Nephron progenitor cell (in vitro differentiated cells): ENCODE measurements around the gene CFP.
"Not testable (repeated sequence)": the region's sequence is repeated elsewhere in the genome, so short reads cannot be mapped to it uniquely, and the experiment has no call there.

Experiments used
- DNase-seq: peaks from one replicate; pipeline ENCODE4 v3.0.0; 2021
- H3K27ac Mint-ChIP-seq: 2 replicates; pipeline ENCODE4 v1.8.0; 2021; ENCODE audit warnings: mild to moderate bottlenecking, moderate library complexity, mixed read lengths
- H3K27me3 Mint-ChIP-seq: 2 replicates; pipeline ENCODE4 v1.8.0; 2021; ENCODE audit warnings: mild to moderate bottlenecking, low read depth, mixed read lengths; ENCODE audit not compliant: poor library complexity
- H3K36me3 Mint-ChIP-seq: 2 replicates; pipeline ENCODE4 v1.8.0; 2021; ENCODE audit warnings: low read depth, mixed read lengths
- H3K4me1 Mint-ChIP-seq: 2 replicates; pipeline ENCODE4 v1.8.0; 2021; ENCODE audit warnings: mixed read lengths
- H3K4me3 Mint-ChIP-seq: 2 replicates; pipeline ENCODE4 v1.8.0; 2021; ENCODE audit warnings: mild to moderate bottlenecking, moderate library complexity, mixed read lengths
- H3K9me3 Mint-ChIP-seq: 2 replicates; pipeline ENCODE4 v1.8.0; 2021; ENCODE audit warnings: mild to moderate bottlenecking, moderate library complexity, mixed read lengths
- TF ChIP-seq, protein P1 (sequence below): fragments of 200-600 bp; sonication (generic); IDR thresholded peaks from 2 replicates; pipeline ENCODE4 v1.5.0; 2021; ENCODE audit warnings: antibody characterized with exemption

Gene CFP

GRCh38 chrX:47629419-47630200, at the start of gene CFP:
Gene CFP (minus strand): TSS chrX:47629930. CDS start chrX:47629844, 86 bp downstream.
- no peak for DNase-seq
- peaks cover 10% of the 10 kb centered on the region for H3K4me1 Mint-ChIP-seq

GRCh38 chrX:47675959-47676859, 46.5 kb upstream of the CFP start:
- H3K9me3 Mint-ChIP-seq, result peaks cover 60% of the 10 kb centered on the region
- H3K4me3 Mint-ChIP-seq, H3K36me3 Mint-ChIP-seq, DNase-seq, H3K27ac Mint-ChIP-seq, H3K4me1 Mint-ChIP-seq: not testable (repeated sequence)
- H3K27me3 Mint-ChIP-seq, result peaks cover 13% of the 10 kb centered on the region

More at GRCh38 chrX:47629419-47630200, at the start of gene CFP:
- H3K9me3 Mint-ChIP-seq, result peaks cover 42% of the 10 kb centered on the region
- TF ChIP-seq, protein P1, sequence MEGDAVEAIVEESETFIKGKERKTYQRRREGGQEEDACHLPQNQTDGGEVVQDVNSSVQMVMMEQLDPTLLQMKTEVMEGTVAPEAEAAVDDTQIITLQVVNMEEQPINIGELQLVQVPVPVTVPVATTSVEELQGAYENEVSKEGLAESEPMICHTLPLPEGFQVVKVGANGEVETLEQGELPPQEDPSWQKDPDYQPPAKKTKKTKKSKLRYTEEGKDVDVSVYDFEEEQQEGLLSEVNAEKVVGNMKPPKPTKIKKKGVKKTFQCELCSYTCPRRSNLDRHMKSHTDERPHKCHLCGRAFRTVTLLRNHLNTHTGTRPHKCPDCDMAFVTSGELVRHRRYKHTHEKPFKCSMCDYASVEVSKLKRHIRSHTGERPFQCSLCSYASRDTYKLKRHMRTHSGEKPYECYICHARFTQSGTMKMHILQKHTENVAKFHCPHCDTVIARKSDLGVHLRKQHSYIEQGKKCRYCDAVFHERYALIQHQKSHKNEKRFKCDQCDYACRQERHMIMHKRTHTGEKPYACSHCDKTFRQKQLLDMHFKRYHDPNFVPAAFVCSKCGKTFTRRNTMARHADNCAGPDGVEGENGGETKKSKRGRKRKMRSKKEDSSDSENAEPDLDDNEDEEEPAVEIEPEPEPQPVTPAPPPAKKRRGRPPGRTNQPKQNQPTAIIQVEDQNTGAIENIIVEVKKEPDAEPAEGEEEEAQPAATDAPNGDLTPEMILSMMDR, result no peak
- H3K27me3 Mint-ChIP-seq, result peaks cover 3% of the 10 kb centered on the region
- no peak within 1 kb of the TSS for H3K27ac Mint-ChIP-seq
- H3K36me3 Mint-ChIP-seq, result no peaks in the 10 kb centered on the region
- no peak within 1 kb of the TSS for H3K4me3 Mint-ChIP-seq

GRCh38 chrX:47674776-47675175, 45.0 kb upstream of the CFP start:
- TF ChIP-seq, protein P1, result no peak
- peaks cover 6% of the 10 kb centered on the region for H3K27me3 Mint-ChIP-seq
- no peak overlapping the region for H3K27ac Mint-ChIP-seq
- peaks cover 67% of the 10 kb centered on the region for H3K9me3 Mint-ChIP-seq
- no peaks in the 10 kb centered on the region for H3K4me1 Mint-ChIP-seq
- H3K4me3 Mint-ChIP-seq, result no peak overlapping the region
- H3K36me3 Mint-ChIP-seq, result no peaks in the 10 kb centered on the region
- DNase-seq, result no peak

GRCh38 chrX:47665797-47666196, 36.1 kb upstream of the CFP start:
- H3K27ac Mint-ChIP-seq, H3K4me3 Mint-ChIP-seq, H3K36me3 Mint-ChIP-seq, DNase-seq, H3K27me3 Mint-ChIP-seq, H3K4me1 Mint-ChIP-seq: not testable (repeated sequence)
- peaks cover 43% of the 10 kb centered on the region for H3K9me3 Mint-ChIP-seq

GRCh38 chrX:47664737-47665136, 35.0 kb upstream of the CFP start:
- Mint-ChIP-seq H3K9me3 (peaks cover 43% of the 10 kb centered on the region), H3K4me3 (no peak overlapping the region), H3K4me1 (no peaks in the 10 kb centered on the region), H3K27ac (no peak overlapping the region), H3K27me3 (no peaks in the 10 kb centered on the region), H3K36me3 (no peaks in the 10 kb centered on the region)
- TF ChIP-seq, protein P1, result no peak
- no peak for DNase-seq

DNA sequence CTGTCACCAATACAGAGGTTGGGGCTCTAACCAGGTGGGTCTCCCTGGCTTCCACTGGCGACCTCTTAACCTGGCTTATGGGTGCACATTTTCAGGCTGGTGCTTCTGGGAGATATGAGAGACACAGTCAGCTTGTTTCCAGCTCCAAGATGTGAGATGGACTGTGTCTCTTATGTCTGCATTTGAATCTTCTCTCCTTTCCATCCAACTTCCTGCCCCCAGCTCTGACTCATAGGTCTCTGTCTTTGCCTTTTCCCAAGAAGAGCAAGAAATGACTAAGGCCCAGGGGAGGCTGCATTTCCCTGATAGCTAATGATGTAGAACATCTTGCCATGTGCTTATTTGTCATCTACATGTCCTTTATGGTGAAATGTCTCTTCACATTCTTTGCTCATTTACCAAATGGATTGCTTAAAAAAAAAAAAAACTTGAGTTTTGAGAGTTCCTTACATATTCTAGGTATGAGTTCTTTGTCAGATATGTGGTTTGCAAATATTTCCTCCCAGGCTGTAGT, 32.5 kb upstream of the CFP start:
- no peak overlapping the region for H3K27ac Mint-ChIP-seq
- peaks cover 5% of the 10 kb centered on the region for H3K4me1 Mint-ChIP-seq
- peaks cover 5% of the 10 kb centered on the region for H3K36me3 Mint-ChIP-seq
- no peak overlapping the region for H3K4me3 Mint-ChIP-seq
- TF ChIP-seq, protein P1, result no peak
- peaks cover 54% of the 10 kb centered on the region for H3K9me3 Mint-ChIP-seq
- no peak for DNase-seq
- H3K27me3 Mint-ChIP-seq, result peaks cover 3% of the 10 kb centered on the region
